Ascending aorta (tissue), 2 donors: ENCODE data around the gene EDARADD. TPM values are rescaled to one million over a fixed set of nuclear protein-coding genes. Genes with fewer than 3 reads are reported as not detected.

Experiments used
- DNase-seq, 2 donors: peaks; one replicate each; pipeline ENCODE4 v3.0.0-alpha.2; 2019; ENCODE audit warnings: low spot score in 2 of 2
- H3K27ac ChIP-seq, 2 donors: fragments of 200-600 bp; sonication (generic); one replicate each; pipeline ENCODE4 v1.5.1; 2016 to 2017; ENCODE audit warnings: mild to moderate bottlenecking in 1 of 2
- H3K27me3 ChIP-seq: fragments of 200-600 bp; sonication (generic); one replicate; pipeline ENCODE4 v1.5.1; 2017
- H3K36me3 ChIP-seq, 2 donors: fragments of 200-600 bp; sonication (generic); one replicate each; pipeline ENCODE4 v1.5.1; 2016
- H3K4me1 ChIP-seq, 2 donors: fragments of 200-600 bp; sonication (generic); one replicate each; pipeline ENCODE4 v1.5.1; 2016 to 2017; ENCODE audit warnings: mild to moderate bottlenecking in 1 of 2
- H3K4me3 ChIP-seq, 2 donors: fragments of 200-600 bp; sonication (generic); one replicate each; pipeline ENCODE4 v1.5.1; 2016 to 2017; ENCODE audit warnings: mild to moderate bottlenecking in 1 of 2
- H3K9me3 ChIP-seq, 2 donors: fragments of 200-600 bp; sonication (generic); one replicate each; pipeline ENCODE4 v1.5.1; 2016
- CTCF ChIP-seq, 3 experiments: fragments of 200-600 bp in 2 of 3; fragments of 450-650 bp in 1 of 3; sonication (generic) in 2 of 3; IDR thresholded peaks; one replicate each; pipeline ENCODE4 v1.5.1; 2016 to 2019; ENCODE audit warnings: antibody characterized with exemption in 3 of 3, mild to moderate bottlenecking in 1 of 3, moderate library complexity in 1 of 3
- intact Hi-C: fragments of 100-400 bp; cut with DNase I; formaldehyde crosslinking; loops from one replicate; pipeline ENCODE4 v1.15.1; 2023
- total RNA-seq: library from RNA; depleted of rRNA; stranded (reverse); fragments of >200 nt; gene quantifications from one replicate; pipeline ENCODE4 v1.1.0, GENCODE V29; 2016

Gene EDARADD
- total RNA-seq, 1 donor from 2014 or later = not detected

- Histone ChIP-seq H3K27ac (no peak overlapping the region), H3K4me1 (no peaks in the 10 kb centered on the region), H3K4me3 (no peak overlapping the region), H3K9me3 (no peaks in the 10 kb centered on the region), H3K27me3 (no peaks in the 10 kb centered on the region), H3K36me3 (no peaks in the 10 kb centered on the region)
- TF ChIP-seq CTCF (IDR thresholded peaks at IDR 0.05) = no peak
- no peak for DNase-seq
- intact Hi-C loops = no loop called here
Measured at GRCh38 chr1:236388332-236388731, 5.8 kb upstream of the EDARADD start.

GRCh38 chr1:236389253-236389652 lies 4.8 kb upstream of the EDARADD start:
- intact Hi-C loops = no loop called here
- DNase-seq = no peak
- no peak overlapping the region for H3K4me3 ChIP-seq
- TF ChIP-seq CTCF (IDR thresholded peaks at IDR 0.05) = no peak
- H3K36me3 ChIP-seq = no peaks in the 10 kb centered on the region
- no peaks in the 10 kb centered on the region for H3K4me1 ChIP-seq
- H3K27ac ChIP-seq = no peak overlapping the region
- no peaks in the 10 kb centered on the region for H3K9me3 ChIP-seq
- H3K27me3 ChIP-seq = no peaks in the 10 kb centered on the region

- H3K4me1 ChIP-seq = no peaks in the 10 kb centered on the region
- no peak for DNase-seq
- no peaks in the 10 kb centered on the region for H3K27me3 ChIP-seq
- intact Hi-C loops = no loop called here
- no peak overlapping the region for H3K4me3 ChIP-seq
- H3K27ac ChIP-seq = no peak overlapping the region
- H3K9me3 ChIP-seq = no peaks in the 10 kb centered on the region
- no peak for TF ChIP-seq CTCF (IDR thresholded peaks at IDR 0.05)
- no peaks in the 10 kb centered on the region for H3K36me3 ChIP-seq
Measured at GRCh38 chr1:236391008-236391407, 3.1 kb upstream of the EDARADD start.

- no peak overlapping the region for H3K4me3 ChIP-seq
- H3K27me3 ChIP-seq = no peaks in the 10 kb centered on the region
- H3K9me3 ChIP-seq = no peaks in the 10 kb centered on the region
- intact Hi-C loops = no loop called here
- H3K4me1 ChIP-seq = no peaks in the 10 kb centered on the region
- H3K27ac ChIP-seq = no peak overlapping the region
- no peak for DNase-seq
- TF ChIP-seq CTCF (IDR thresholded peaks at IDR 0.05) = no peak
- no peaks in the 10 kb centered on the region for H3K36me3 ChIP-seq
Measured at GRCh38 chr1:236392182-236392581, 1.9 kb upstream of the EDARADD start.

GRCh38 chr1:236394879-236395229 lies 768 bp downstream of the EDARADD start:
- Histone ChIP-seq H3K4me1 (no peaks in the 10 kb centered on the region), H3K27ac (no peak overlapping the region), H3K9me3 (no peaks in the 10 kb centered on the region), H3K4me3 (peak overlapping the region; percentile 62 to 87), H3K27me3 (no peaks in the 10 kb centered on the region), H3K36me3 (no peaks in the 10 kb centered on the region)
- intact Hi-C loops = no loop called here
- no peak for DNase-seq
- TF ChIP-seq CTCF (IDR thresholded peaks at IDR 0.05) = no peak

- no peaks in the 10 kb centered on the region for H3K9me3 ChIP-seq
- intact Hi-C loops = no loop called here
- no peak overlapping the region for H3K27ac ChIP-seq
- peak overlapping the region; percentile 62 to 87 for H3K4me3 ChIP-seq
- H3K4me1 ChIP-seq = no peaks in the 10 kb centered on the region
- no peak for DNase-seq
- TF ChIP-seq CTCF (IDR thresholded peaks at IDR 0.05) = no peak
- H3K27me3 ChIP-seq = no peaks in the 10 kb centered on the region
- no peaks in the 10 kb centered on the region for H3K36me3 ChIP-seq
Measured at GRCh38 chr1:236395230-236395946, 1.3 kb downstream of the EDARADD start.
